Lower leg skin (tissue), 3 donors: ENCODE results near the gene FHL2.

Source experiments
- POLR2A ChIP-seq, 2 donors: fragments of 450-650 bp; IDR thresholded peaks; one replicate each; pipeline ENCODE4 v1.6.1; 2016 to 2017; ENCODE audit warnings: antibody characterized with exemption in 2 of 2, mild to moderate bottlenecking in 1 of 2, moderate library complexity in 1 of 2
- TF ChIP-seq, protein P1 (sequence below), 3 donors: fragments of 450-650 bp; IDR thresholded peaks; one replicate each; pipeline ENCODE4 v1.5.1; 2016; ENCODE audit warnings: antibody characterized with exemption in 3 of 3, mild to moderate bottlenecking in 3 of 3, moderate library complexity in 2 of 3

DNA sequence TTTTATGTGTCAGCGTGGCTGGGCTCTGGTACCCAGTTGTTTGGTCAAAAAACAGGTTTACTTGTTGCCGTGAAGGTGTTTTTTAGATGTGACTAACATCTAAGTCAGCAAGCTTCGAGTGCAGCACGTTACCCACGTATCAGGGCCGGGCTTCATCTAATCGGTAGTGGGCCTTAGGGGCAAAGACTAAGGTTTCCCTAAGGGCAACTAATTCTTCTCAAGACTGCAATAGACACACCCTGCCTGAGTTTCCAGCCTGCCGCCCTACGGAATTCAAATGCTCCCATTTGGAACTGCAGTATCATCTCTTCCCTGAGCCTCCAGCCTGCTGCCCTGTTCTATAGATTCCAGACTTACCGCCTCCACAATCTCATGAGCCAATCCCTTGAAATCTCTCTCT, 27.7 kb downstream of the FHL2 start:
- no peak for TF ChIP-seq POLR2A (IDR thresholded peaks at IDR 0.05)
- TF ChIP-seq, protein P1, sequence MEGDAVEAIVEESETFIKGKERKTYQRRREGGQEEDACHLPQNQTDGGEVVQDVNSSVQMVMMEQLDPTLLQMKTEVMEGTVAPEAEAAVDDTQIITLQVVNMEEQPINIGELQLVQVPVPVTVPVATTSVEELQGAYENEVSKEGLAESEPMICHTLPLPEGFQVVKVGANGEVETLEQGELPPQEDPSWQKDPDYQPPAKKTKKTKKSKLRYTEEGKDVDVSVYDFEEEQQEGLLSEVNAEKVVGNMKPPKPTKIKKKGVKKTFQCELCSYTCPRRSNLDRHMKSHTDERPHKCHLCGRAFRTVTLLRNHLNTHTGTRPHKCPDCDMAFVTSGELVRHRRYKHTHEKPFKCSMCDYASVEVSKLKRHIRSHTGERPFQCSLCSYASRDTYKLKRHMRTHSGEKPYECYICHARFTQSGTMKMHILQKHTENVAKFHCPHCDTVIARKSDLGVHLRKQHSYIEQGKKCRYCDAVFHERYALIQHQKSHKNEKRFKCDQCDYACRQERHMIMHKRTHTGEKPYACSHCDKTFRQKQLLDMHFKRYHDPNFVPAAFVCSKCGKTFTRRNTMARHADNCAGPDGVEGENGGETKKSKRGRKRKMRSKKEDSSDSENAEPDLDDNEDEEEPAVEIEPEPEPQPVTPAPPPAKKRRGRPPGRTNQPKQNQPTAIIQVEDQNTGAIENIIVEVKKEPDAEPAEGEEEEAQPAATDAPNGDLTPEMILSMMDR (IDR thresholded peaks at IDR 0.05), result no peak
